Measurements from ENCODE around the gene CRTC3. TPM values are rescaled to one million over a fixed set of nuclear protein-coding genes. Genes with fewer than 3 reads are reported as not detected.

The CRTC3 gene
- total RNA-seq, 6 experiments from 2014 or later: 8.4 to 16.2 (median 11.3) TPM

- TF ChIP-seq POLR2A (IDR thresholded peaks at IDR 0.05) (no peak), CTCF (IDR thresholded peaks at IDR 0.05) (no peak)
- no peak overlapping the region for H3K27ac ChIP-seq
- no peak for DNase-seq
- intact Hi-C loops (cut with DNase I): no loop called here
- H3K4me3 ChIP-seq: no peak overlapping the region
- H3K9me3 ChIP-seq: no peaks in the 10 kb centered on the region
- ATAC-seq: no peak
- WGBS (ENCODE audit: insufficient coverage, low coverage, low lambda C conversion rate, missing lambda C conversion rate): 83% methylated on average over 3 of the region's 6 CpGs
- H3K27me3 ChIP-seq: no peaks in the 10 kb centered on the region
- no peaks in the 10 kb centered on the region for H3K4me1 ChIP-seq
- no peaks in the 10 kb centered on the region for H3K36me3 ChIP-seq
Observed at GRCh38 chr15:90680371-90680935, 150.7 kb downstream of the CRTC3 start.

- DNase-seq (no peak), ATAC-seq (no peak)
- no peaks in the 10 kb centered on the region for H3K36me3 ChIP-seq
- no peaks in the 10 kb centered on the region for H3K9me3 ChIP-seq
- intact Hi-C loops (cut with DNase I): no loop called here
- WGBS (ENCODE audit: insufficient coverage, low coverage, low lambda C conversion rate, missing lambda C conversion rate): 88% methylated on average over 1 of the region's 1 CpG
- no peaks in the 10 kb centered on the region for H3K27me3 ChIP-seq
- H3K4me3 ChIP-seq: no peak overlapping the region
- H3K27ac ChIP-seq: no peak overlapping the region
- TF ChIP-seq POLR2A (IDR thresholded peaks at IDR 0.05): no peak
- TF ChIP-seq CTCF (IDR thresholded peaks at IDR 0.05): no peak
- H3K4me1 ChIP-seq: no peaks in the 10 kb centered on the region
Observed at GRCh38 chr15:90681056-90681455, 151.3 kb downstream of the CRTC3 start.

- DNase-seq (no peak), ATAC-seq (no peak)
- TF ChIP-seq CTCF (IDR thresholded peaks at IDR 0.05): no peak
- no peak for TF ChIP-seq POLR2A (IDR thresholded peaks at IDR 0.05)
Observed at GRCh38 chr15:90681480-90681879, 151.8 kb downstream of the CRTC3 start.

GRCh38 chr15:90683371-90683770 lies 153.6 kb downstream of the CRTC3 start:
- TF ChIP-seq CTCF (IDR thresholded peaks at IDR 0.05) (no peak), POLR2A (IDR thresholded peaks at IDR 0.05) (no peak)
- DNase-seq: no peak
- H3K27me3 ChIP-seq: no peaks in the 10 kb centered on the region
- ATAC-seq: no peak
- no peak overlapping the region for H3K27ac ChIP-seq
- 83% methylated on average over 2 of the region's 10 CpGs for WGBS (ENCODE audit: insufficient coverage, low coverage, low lambda C conversion rate, missing lambda C conversion rate)
- H3K36me3 ChIP-seq: no peaks in the 10 kb centered on the region
- no peak overlapping the region for H3K4me3 ChIP-seq
- H3K4me1 ChIP-seq: no peaks in the 10 kb centered on the region
- intact Hi-C loops (cut with DNase I): no loop called here
- no peaks in the 10 kb centered on the region for H3K9me3 ChIP-seq

More at GRCh38 chr15:90681480-90681879, 151.8 kb downstream of the CRTC3 start:
- intact Hi-C loops (cut with DNase I): no loop called here
- WGBS (ENCODE audit: insufficient coverage, low coverage, low lambda C conversion rate, missing lambda C conversion rate): 96% methylated on average over 8 of the region's 9 CpGs
- no peak overlapping the region for H3K4me3 ChIP-seq
- no peak overlapping the region for H3K27ac ChIP-seq
- H3K4me1 ChIP-seq: no peaks in the 10 kb centered on the region
- no peaks in the 10 kb centered on the region for H3K9me3 ChIP-seq
- no peaks in the 10 kb centered on the region for H3K27me3 ChIP-seq
- no peaks in the 10 kb centered on the region for H3K36me3 ChIP-seq

- TF ChIP-seq POLR2A (IDR thresholded peaks at IDR 0.05): no peak
- no peak for TF ChIP-seq CTCF (IDR thresholded peaks at IDR 0.05)
- 84% methylated on average over 3 of the region's 4 CpGs for WGBS (ENCODE audit: insufficient coverage, low coverage, low lambda C conversion rate, missing lambda C conversion rate)
Observed at GRCh38 chr15:90683876-90684275, 154.2 kb downstream of the CRTC3 start.

More at GRCh38 chr15:90683876-90684275, 154.2 kb downstream of the CRTC3 start:
- H3K4me1 ChIP-seq: no peaks in the 10 kb centered on the region
- H3K36me3 ChIP-seq: no peaks in the 10 kb centered on the region
- H3K27ac ChIP-seq: no peak overlapping the region
- H3K4me3 ChIP-seq: no peak overlapping the region
- ATAC-seq (no peak), DNase-seq (no peak)
- H3K27me3 ChIP-seq: no peaks in the 10 kb centered on the region
- intact Hi-C loops (cut with DNase I): no loop called here
- H3K9me3 ChIP-seq: no peaks in the 10 kb centered on the region
